Putamen (tissue), 1 donor: ENCODE measurements around the gene LAMA4.
A peak's percentile ranks its signal among the peaks of the same experiment; 100 is the strongest.

Experiments used
- DNase-seq: peaks from one replicate; pipeline ENCODE4 v3.0.0-alpha.2; 2016; ENCODE audit warnings: low spot score

The LAMA4 gene

GRCh38 chr6:112184951-112185350, 69.4 kb downstream of the LAMA4 start:
- no peak for DNase-seq

- DNase-seq, result no peak
These were observed 71.1 kb downstream of the LAMA4 start for GRCh38 chr6:112183271-112183671.

GRCh38 chr6:112181130-112181529, 73.2 kb downstream of the LAMA4 start:
- DNase-seq, result no peak

- DNase-seq, result peak; percentile 77
These were observed 74.1 kb downstream of the LAMA4 start for GRCh38 chr6:112180095-112180820.

GRCh38 chr6:112179631-112180030, 74.7 kb downstream of the LAMA4 start:
- DNase-seq, result no peak

GRCh38 chr6:112178846-112179245, 75.5 kb downstream of the LAMA4 start:
- DNase-seq, result no peak

GRCh38 chr6:112177092-112177491, 77.3 kb downstream of the LAMA4 start:
- DNase-seq, result no peak

GRCh38 chr6:112176175-112176574, 78.2 kb downstream of the LAMA4 start:
- no peak for DNase-seq

GRCh38 chr6:112173221-112173804, 81.1 kb downstream of the LAMA4 start:
- DNase-seq, result no peak

- no peak for DNase-seq
These were observed 81.8 kb downstream of the LAMA4 start for GRCh38 chr6:112172540-112172939.

- no peak for DNase-seq
These were observed 84.8 kb downstream of the LAMA4 start for GRCh38 chr6:112169541-112169940.

- peak; percentile 37 for DNase-seq
These were observed 90.8 kb downstream of the LAMA4 start for GRCh38 chr6:112163295-112164257.

- DNase-seq, result no peak
These were observed 93.6 kb downstream of the LAMA4 start for GRCh38 chr6:112160745-112161144.

- DNase-seq, result no peak
These were observed 97.7 kb downstream of the LAMA4 start for GRCh38 chr6:112156668-112157067.

GRCh38 chr6:112155886-112156285, 98.5 kb downstream of the LAMA4 start:
- no peak for DNase-seq

- no peak for DNase-seq
These were observed 99.7 kb downstream of the LAMA4 start for GRCh38 chr6:112154711-112155110.

GRCh38 chr6:112153926-112154607, 100.3 kb downstream of the LAMA4 start:
- no peak for DNase-seq

GRCh38 chr6:112150363-112150762, 104.0 kb downstream of the LAMA4 start:
- DNase-seq, result no peak

- no peak for DNase-seq
These were observed 104.6 kb downstream of the LAMA4 start for GRCh38 chr6:112149719-112150263.

GRCh38 chr6:112149236-112149635, 105.1 kb downstream of the LAMA4 start:
- DNase-seq, result no peak

GRCh38 chr6:112148103-112148502, 106.3 kb downstream of the LAMA4 start:
- no peak for DNase-seq

GRCh38 chr6:112145080-112145573, 109.2 kb downstream of the LAMA4 start:
- no peak for DNase-seq
